PC-3 (cell line): ENCODE results near the gene GRK1. TPM values are rescaled to one million over a fixed set of nuclear protein-coding genes. Genes with fewer than 3 reads are reported as not detected.

ENCODE experiments used
- ATAC-seq: fragments of 200-7000 bp; cut with Tn5 transposase; 2 replicates; pipeline ENCODE4 v1.9.1; 2020; ENCODE audit warnings: mild to moderate bottlenecking, moderate library complexity
- BruUV-seq: library from RNA; stranded (reverse); fragments of 400-500 nt; replicated peaks from 2 replicates; lab custom pipeline; 2021; lab: Mats Ljungman, UMichigan
- CTCF ChIA-PET: fragments of 300-600 bp; sonication (Branson Sonifier 250); formaldehyde crosslinking; loops from one replicate; lab custom pipeline; 2022; ENCODE audit warnings: antibody characterized with exemption; lab: Charles Lee
- POLR2A ChIA-PET: fragments of 300-600 bp; sonication (Branson Sonifier 250); formaldehyde crosslinking; loops from one replicate; lab custom pipeline; 2022; ENCODE audit warnings: antibody characterized with exemption; ENCODE audit not compliant: unreplicated experiment; lab: Charles Lee
- DNase-seq: peaks from one replicate; pipeline ENCODE4 v3.0.0-alpha.2; 2015
- H2AFZ ChIP-seq: fragments of 300-600 bp; sonication (generic); 2 replicates; pipeline ENCODE4 v1.6.0; 2016; ENCODE audit warnings: antibody characterized with exemption, low read length
- H3F3A ChIP-seq: fragments of 300-600 bp; sonication (generic); one replicate; pipeline ENCODE4 v1.6.0; 2017; ENCODE audit warnings: antibody characterized with exemption, low read length, control low read depth, mild to moderate bottlenecking; ENCODE audit not compliant: unreplicated experiment
- H3K27ac ChIP-seq: fragments of 300-600 bp; sonication (generic); 2 replicates; pipeline ENCODE4 v1.5.1; 2016; ENCODE audit warnings: mild to moderate bottlenecking, low read length
- H3K27me3 ChIP-seq: fragments of 300-600 bp; sonication (generic); 2 replicates; pipeline ENCODE4 v1.6.1; 2016; ENCODE audit warnings: low read length, mixed read lengths
- H3K36me3 ChIP-seq: fragments of 300-600 bp; sonication (generic); 2 replicates; pipeline ENCODE4 v1.6.1; 2016; ENCODE audit warnings: low read depth, mixed run types, low read length, mixed read lengths
- H3K4me1 ChIP-seq: fragments of 300-600 bp; sonication (generic); 2 replicates; pipeline ENCODE4 v1.5.1; 2016; ENCODE audit warnings: low read length; ENCODE audit not compliant: insufficient read depth
- H3K4me2 ChIP-seq: fragments of 300-600 bp; sonication (generic); 2 replicates; pipeline ENCODE4 v1.6.0; 2016; ENCODE audit warnings: low read length
- H3K4me3 ChIP-seq: fragments of 300-600 bp; sonication (generic); 2 replicates; pipeline ENCODE4 v1.5.1; 2016; ENCODE audit warnings: mild to moderate bottlenecking, low read length, mixed read lengths
- H3K79me2 ChIP-seq: fragments of 300-600 bp; sonication (generic); 2 replicates; pipeline ENCODE4 v1.6.1; 2017; ENCODE audit warnings: low read length, mixed read lengths
- H3K9ac ChIP-seq: fragments of 300-600 bp; sonication (generic); 2 replicates; pipeline ENCODE4 v1.6.0; 2016; ENCODE audit warnings: mild to moderate bottlenecking, low read length
- H3K9me2 ChIP-seq: fragments of 300-600 bp; sonication (generic); replicated peaks from 2 replicates; pipeline ENCODE4 v1.6.1; 2016; ENCODE audit warnings: mixed run types, low read length, mixed read lengths
- H3K9me3 ChIP-seq: fragments of 300-600 bp; sonication (generic); 2 replicates; pipeline ENCODE4 v1.6.1; 2016; ENCODE audit warnings: low read length, mixed read lengths
- H4K20me1 ChIP-seq: fragments of 300-600 bp; sonication (generic); 2 replicates; pipeline ENCODE4 v1.6.1; 2016; ENCODE audit warnings: low read length, mixed read lengths
- EZH2 ChIP-seq: fragments of 300-600 bp; sonication (generic); IDR thresholded peaks from one replicate; pipeline ENCODE4 v1.6.1; 2017; ENCODE audit warnings: antibody characterized with exemption, mild to moderate bottlenecking, low read length; ENCODE audit not compliant: unreplicated experiment
- EZH2phosphoT487 ChIP-seq: fragments of 300-600 bp; sonication (generic); IDR thresholded peaks from 2 replicates; pipeline ENCODE4 v1.6.1; 2018; ENCODE audit warnings: mild to moderate bottlenecking, antibody characterized with exemption, low read length, borderline replicate concordance
- intact Hi-C: fragments of 100-400 bp; cut with micrococcal nuclease; formaldehyde crosslinking; loops from 2 replicates; pipeline ENCODE4 v1.9.0; 2023
- total RNA-seq: library from RNA; depleted of rRNA; stranded (reverse); fragments of >200 nt; gene quantifications from 2 replicates; pipeline ENCODE4 v1.2.3, GENCODE V29; 2014
- TF ChIP-seq, protein P1 (sequence below): fragments of 300-600 bp; sonication (generic); conservative IDR thresholded peaks from 2 replicates; pipeline ENCODE4 v1.5.1; 2017; ENCODE audit warnings: antibody characterized with exemption, low read depth, mild to moderate bottlenecking, low read length

The GRK1 gene
- total RNA-seq, 1 experiment from 2014 or later = not detected

DNA sequence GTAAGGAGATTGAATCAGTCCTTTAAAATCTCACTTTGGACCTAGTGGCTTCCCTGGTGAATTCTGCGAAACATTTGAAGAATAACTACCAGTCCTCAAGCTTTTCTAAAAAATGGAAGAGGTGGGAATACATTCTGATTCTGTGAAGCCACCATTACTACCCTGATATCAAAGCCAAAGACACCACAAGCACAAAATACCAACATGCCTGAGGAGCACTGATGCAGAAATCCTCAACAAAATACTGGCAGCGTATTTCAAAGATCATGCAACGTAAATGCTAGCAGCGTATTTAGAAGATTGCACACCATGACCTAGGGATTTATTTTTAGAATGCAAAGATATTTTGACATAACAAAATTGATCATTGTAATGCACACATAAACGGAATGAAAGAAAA is 23.4 kb upstream of the GRK1 start:
- ChIA-PET POLR2A (no interaction called here), CTCF (no interaction called here)
- ATAC-seq (no peak), DNase-seq (no peak)
- TF ChIP-seq EZH2 = no peak
- H3K79me2 ChIP-seq = no peaks in the 10 kb centered on the region
- H3K27me3 ChIP-seq = no peaks in the 10 kb centered on the region
- no peaks in the 10 kb centered on the region for H3K9me3 ChIP-seq
- H3K4me1 ChIP-seq = peaks cover 9% of the 10 kb centered on the region; the same call in 1 of the 2 replicates
- H3K27ac ChIP-seq = no peak overlapping the region
- H4K20me1 ChIP-seq = no peaks in the 10 kb centered on the region
- peaks cover 25% of the 10 kb centered on the region for H3K36me3 ChIP-seq
- no peak overlapping the region for H3K9ac ChIP-seq
- intact Hi-C loops = no loop called here
- no peaks in the 10 kb centered on the region for H3F3A ChIP-seq
- H3K4me2 ChIP-seq = no peak overlapping the region
- no TSS peak for BruUV-seq
- no peaks in the 10 kb centered on the region for H3K9me2 ChIP-seq
- no peak overlapping the region for H3K4me3 ChIP-seq
- H2AFZ ChIP-seq = no peak overlapping the region

DNA sequence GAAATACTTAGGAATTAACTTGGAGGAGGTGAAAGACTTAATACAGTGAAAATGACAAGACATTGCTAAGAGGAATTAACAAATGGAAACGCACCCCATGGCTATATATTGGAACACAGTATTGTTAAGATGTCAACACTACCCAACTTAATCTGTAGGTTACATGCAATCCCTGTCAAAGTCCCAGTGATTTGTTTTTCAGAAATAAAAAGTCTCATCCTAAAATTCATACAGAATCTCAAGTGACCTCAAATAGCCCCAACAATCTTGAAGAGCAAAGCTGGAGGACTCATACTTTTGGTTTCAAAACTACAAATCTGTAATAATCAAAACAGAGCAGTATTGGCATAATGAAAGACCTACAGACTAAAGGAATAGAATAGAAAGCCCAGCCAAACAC is 22.2 kb upstream of the GRK1 start:
- no peak for TF ChIP-seq EZH2
- no peak for TF ChIP-seq EZH2phosphoT487
- TF ChIP-seq, protein P1, sequence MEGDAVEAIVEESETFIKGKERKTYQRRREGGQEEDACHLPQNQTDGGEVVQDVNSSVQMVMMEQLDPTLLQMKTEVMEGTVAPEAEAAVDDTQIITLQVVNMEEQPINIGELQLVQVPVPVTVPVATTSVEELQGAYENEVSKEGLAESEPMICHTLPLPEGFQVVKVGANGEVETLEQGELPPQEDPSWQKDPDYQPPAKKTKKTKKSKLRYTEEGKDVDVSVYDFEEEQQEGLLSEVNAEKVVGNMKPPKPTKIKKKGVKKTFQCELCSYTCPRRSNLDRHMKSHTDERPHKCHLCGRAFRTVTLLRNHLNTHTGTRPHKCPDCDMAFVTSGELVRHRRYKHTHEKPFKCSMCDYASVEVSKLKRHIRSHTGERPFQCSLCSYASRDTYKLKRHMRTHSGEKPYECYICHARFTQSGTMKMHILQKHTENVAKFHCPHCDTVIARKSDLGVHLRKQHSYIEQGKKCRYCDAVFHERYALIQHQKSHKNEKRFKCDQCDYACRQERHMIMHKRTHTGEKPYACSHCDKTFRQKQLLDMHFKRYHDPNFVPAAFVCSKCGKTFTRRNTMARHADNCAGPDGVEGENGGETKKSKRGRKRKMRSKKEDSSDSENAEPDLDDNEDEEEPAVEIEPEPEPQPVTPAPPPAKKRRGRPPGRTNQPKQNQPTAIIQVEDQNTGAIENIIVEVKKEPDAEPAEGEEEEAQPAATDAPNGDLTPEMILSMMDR = no peak
- DNase-seq (no peak), ATAC-seq (no peak)
- Histone ChIP-seq H3K4me2 (no peak overlapping the region), H3F3A (no peaks in the 10 kb centered on the region), H4K20me1 (no peaks in the 10 kb centered on the region), H3K79me2 (no peaks in the 10 kb centered on the region), H3K27ac (no peak overlapping the region), H3K4me1 (peaks cover 9% of the 10 kb centered on the region; the same call in 1 of the 2 replicates), H3K9me2 (no peaks in the 10 kb centered on the region), H3K27me3 (no peaks in the 10 kb centered on the region), H2AFZ (no peak overlapping the region), H3K36me3 (peaks cover 17% of the 10 kb centered on the region), H3K9ac (no peak overlapping the region), H3K9me3 (no peaks in the 10 kb centered on the region), H3K4me3 (no peak overlapping the region)
- no TSS peak for BruUV-seq
- intact Hi-C loops = no loop called here
- ChIA-PET POLR2A (no interaction called here), CTCF (no interaction called here)

DNA sequence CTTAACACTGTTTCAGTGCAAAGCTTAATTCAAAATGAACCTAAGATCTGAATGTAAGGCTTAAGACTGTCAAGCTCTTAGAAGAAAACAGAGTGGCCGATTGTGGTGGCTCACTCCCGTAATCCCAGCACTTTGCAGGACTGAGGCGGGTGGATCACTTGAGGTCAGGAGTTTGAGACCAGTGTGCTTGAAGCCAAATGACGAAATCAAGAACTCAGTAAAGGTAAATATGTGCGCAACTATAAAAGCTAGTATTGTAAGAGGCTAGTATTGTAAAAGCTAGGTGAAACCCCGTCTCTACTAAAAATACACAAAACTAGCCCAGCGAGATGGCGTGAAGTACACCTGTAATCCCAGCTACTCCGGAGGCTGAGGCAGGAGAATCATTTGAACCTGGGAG is 21.7 kb upstream of the GRK1 start:
- CTCF ChIA-PET = no interaction called here

More for the DNA sequence above, 21.7 kb upstream of the GRK1 start:
- H2AFZ ChIP-seq = no peak overlapping the region
- no peak overlapping the region for H3K9ac ChIP-seq
- no peak overlapping the region for H3K4me3 ChIP-seq
- H3K4me2 ChIP-seq = no peak overlapping the region
- no peaks in the 10 kb centered on the region for H4K20me1 ChIP-seq
- no peaks in the 10 kb centered on the region for H3F3A ChIP-seq
- peaks cover 9% of the 10 kb centered on the region; the same call in 1 of the 2 replicates for H3K4me1 ChIP-seq
- ATAC-seq (no peak), DNase-seq (no peak)
- H3K27me3 ChIP-seq = no peaks in the 10 kb centered on the region
- POLR2A ChIA-PET = no interaction called here
- no peak overlapping the region for H3K27ac ChIP-seq
- no TSS peak for BruUV-seq
- H3K79me2 ChIP-seq = no peaks in the 10 kb centered on the region
- no peaks in the 10 kb centered on the region for H3K9me2 ChIP-seq
- TF ChIP-seq EZH2 (no peak), EZH2phosphoT487 (no peak)
- TF ChIP-seq, protein P1 = no peak
- peaks cover 13% of the 10 kb centered on the region for H3K36me3 ChIP-seq
- H3K9me3 ChIP-seq = no peaks in the 10 kb centered on the region
- intact Hi-C loops = no loop called here
